Thyroid gland (tissue), 4 donors: ENCODE measurements around the gene LPP. TPM values are rescaled to one million over a fixed set of nuclear protein-coding genes. Genes with fewer than 3 reads are reported as not detected.

ENCODE experiments used
- DNase-seq, 2 donors: peaks; one replicate each; pipeline ENCODE4 v3.0.0-alpha.2; 2019
- H3K27ac ChIP-seq, 3 donors: fragments of 200-600 bp; sonication (generic); 1 replicate in 2 of 3; 2 replicates in 1 of 3; pipeline ENCODE4 v1.5.1; 2016 to 2019; ENCODE audit warnings: mild to moderate bottlenecking in 1 of 3, moderate library complexity in 1 of 3
- H3K27me3 ChIP-seq: fragments of 200-600 bp; sonication (generic); one replicate; pipeline ENCODE4 v1.5.1; 2019
- H3K36me3 ChIP-seq, 2 donors: fragments of 200-600 bp; sonication (generic); one replicate each; pipeline ENCODE4 v1.5.1; 2016 to 2019
- H3K4me1 ChIP-seq, 2 donors: fragments of 200-600 bp; sonication (generic); one replicate each; pipeline ENCODE4 v1.5.1; 2017 to 2019
- H3K4me3 ChIP-seq, 3 donors: fragments of 200-600 bp; sonication (generic); replicated peaks in 1 of 3; 1 replicate in 2 of 3; 2 replicates in 1 of 3; pipeline ENCODE4 v1.5.1; 2016; ENCODE audit warnings: mild to moderate bottlenecking in 1 of 3
- H3K9me3 ChIP-seq: fragments of 200-600 bp; sonication (generic); one replicate; pipeline ENCODE4 v1.5.1; 2017
- POLR2A ChIP-seq, 2 donors: fragments of 450-650 bp; IDR thresholded peaks; one replicate each; pipeline ENCODE4 v1.6.1; 2017; ENCODE audit warnings: antibody characterized with exemption in 2 of 2, mild to moderate bottlenecking in 2 of 2, moderate library complexity in 1 of 2
- WGBS, 2 donors: methylation state at CpG; one replicate each; pipeline ENCODE4 v1.1.5; 2017; 5-methylcytosine and 5-hydroxymethylcytosine counted together
- intact Hi-C: fragments of 100-400 bp; cut with DNase I; formaldehyde crosslinking; loops from one replicate; pipeline ENCODE4 v1.15.1; 2023
- total RNA-seq, 4 donors: library from RNA; depleted of rRNA; stranded (reverse); fragments of >200 nt; gene quantifications; one replicate each; pipeline ENCODE4 v1.2.3, GENCODE V29; 2016
- TF ChIP-seq, protein P1 (sequence below), 6 experiments: fragments of 200-600 bp in 3 of 6; fragments of 450-650 bp in 3 of 6; sonication (generic) in 3 of 6; IDR thresholded peaks; one replicate each; pipeline ENCODE4 v1.5.1; 2016 to 2019; ENCODE audit warnings: antibody characterized with exemption in 6 of 6, mild to moderate bottlenecking in 2 of 6, inconsistent platforms in 1 of 6, moderate library complexity in 1 of 6

The LPP gene
- total RNA-seq, 4 donors from 2014 or later = 79.0 to 141 (median 82.8) TPM

DNA sequence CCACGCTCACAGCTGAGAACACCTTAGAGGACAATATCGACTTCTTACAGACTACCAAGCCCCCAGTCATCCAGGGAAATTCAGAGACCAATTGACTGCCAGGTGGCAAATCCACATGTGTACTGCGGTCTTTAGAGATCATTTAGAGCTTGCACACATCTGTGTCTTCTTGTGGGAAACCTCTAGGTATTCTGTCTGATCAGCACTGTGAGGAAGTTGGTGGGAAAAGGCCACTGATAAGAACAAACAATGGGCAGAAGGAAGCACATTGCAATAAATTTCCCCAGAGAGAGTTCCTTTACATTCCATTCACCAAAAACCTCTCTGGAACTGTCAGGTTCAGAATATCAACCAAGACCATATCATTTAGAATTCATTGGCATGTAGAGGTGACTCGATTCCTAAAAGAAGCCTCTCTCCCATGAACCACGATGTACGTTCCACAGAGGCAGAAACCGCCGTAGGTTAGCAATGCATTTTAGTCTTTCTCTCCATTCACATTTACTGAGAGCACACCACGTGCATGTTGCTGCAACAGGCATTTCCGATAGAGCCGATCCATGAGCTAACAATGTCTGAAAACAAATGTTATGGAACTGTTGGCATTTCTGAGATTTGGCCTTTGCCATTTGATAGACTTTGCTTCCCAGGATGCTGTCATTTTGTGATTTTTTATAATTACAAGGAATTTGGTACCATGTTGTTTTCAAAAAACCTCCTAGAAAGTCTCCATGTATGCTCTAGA is 730.5 kb downstream of the LPP start:
- H3K9me3 ChIP-seq = no peaks in the 10 kb centered on the region
- no peak for DNase-seq
- H3K36me3 ChIP-seq = no peaks in the 10 kb centered on the region
- H3K27ac ChIP-seq = no peak overlapping the region
- H3K27me3 ChIP-seq = no peaks in the 10 kb centered on the region
- H3K4me3 ChIP-seq = no peak overlapping the region
- intact Hi-C loops = no loop called here
- WGBS, 2 donors = 93 to 94% methylated on average over 11 of the region's 11 CpGs
- H3K4me1 ChIP-seq = peaks cover 0 to 5% of the 10 kb centered on the region in 2 donors
- no peak for TF ChIP-seq POLR2A (IDR thresholded peaks at IDR 0.05)
- TF ChIP-seq, protein P1, sequence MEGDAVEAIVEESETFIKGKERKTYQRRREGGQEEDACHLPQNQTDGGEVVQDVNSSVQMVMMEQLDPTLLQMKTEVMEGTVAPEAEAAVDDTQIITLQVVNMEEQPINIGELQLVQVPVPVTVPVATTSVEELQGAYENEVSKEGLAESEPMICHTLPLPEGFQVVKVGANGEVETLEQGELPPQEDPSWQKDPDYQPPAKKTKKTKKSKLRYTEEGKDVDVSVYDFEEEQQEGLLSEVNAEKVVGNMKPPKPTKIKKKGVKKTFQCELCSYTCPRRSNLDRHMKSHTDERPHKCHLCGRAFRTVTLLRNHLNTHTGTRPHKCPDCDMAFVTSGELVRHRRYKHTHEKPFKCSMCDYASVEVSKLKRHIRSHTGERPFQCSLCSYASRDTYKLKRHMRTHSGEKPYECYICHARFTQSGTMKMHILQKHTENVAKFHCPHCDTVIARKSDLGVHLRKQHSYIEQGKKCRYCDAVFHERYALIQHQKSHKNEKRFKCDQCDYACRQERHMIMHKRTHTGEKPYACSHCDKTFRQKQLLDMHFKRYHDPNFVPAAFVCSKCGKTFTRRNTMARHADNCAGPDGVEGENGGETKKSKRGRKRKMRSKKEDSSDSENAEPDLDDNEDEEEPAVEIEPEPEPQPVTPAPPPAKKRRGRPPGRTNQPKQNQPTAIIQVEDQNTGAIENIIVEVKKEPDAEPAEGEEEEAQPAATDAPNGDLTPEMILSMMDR (IDR thresholded peaks at IDR 0.05) = no peak

DNA sequence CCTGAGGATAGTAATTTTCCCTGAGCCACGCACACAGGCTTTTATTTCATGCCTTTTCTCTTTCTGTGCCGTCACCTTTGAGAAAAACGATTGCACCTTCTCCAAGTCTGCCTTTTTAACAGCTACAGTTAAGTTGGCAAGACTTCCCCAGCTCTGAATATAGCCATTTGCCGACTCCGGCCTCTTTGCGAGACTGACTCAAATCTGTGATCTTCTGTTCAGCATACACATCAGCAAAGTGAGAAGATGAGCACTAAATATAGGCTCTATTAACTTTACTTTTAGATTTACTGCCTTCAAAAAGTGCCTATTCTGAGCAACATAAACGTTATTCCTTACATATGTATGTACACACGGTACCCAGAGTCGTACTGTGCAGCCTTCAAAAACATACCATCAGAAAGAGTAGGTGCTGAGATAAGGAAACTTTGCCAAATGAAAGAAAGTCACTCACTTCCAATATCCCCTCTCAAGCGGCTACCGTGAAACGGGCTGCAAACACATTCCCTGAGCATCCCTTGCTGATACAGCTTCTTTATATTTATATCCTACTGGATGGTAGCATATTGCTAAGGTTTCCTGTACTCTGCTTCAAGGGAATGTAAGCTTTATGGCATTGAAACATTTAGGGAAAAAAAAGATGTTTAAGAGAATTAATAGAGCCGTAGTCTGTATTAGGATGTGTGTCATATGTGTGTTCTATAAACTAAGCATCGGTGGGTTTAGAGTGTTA is 734.5 kb downstream of the LPP start:
- TF ChIP-seq POLR2A (IDR thresholded peaks at IDR 0.05) = no peak
- TF ChIP-seq, protein P1 (IDR thresholded peaks at IDR 0.05) = no peak
- Histone ChIP-seq H3K36me3 (no peaks in the 10 kb centered on the region), H3K4me1 (no peaks in the 10 kb centered on the region), H3K27ac (no peak overlapping the region), H3K4me3 (no peak overlapping the region), H3K27me3 (no peaks in the 10 kb centered on the region), H3K9me3 (no peaks in the 10 kb centered on the region)
- 90 to 91% methylated on average over 14 of the region's 14 CpGs for WGBS, 2 donors
- intact Hi-C loops = no loop called here
- no peak for DNase-seq

DNA sequence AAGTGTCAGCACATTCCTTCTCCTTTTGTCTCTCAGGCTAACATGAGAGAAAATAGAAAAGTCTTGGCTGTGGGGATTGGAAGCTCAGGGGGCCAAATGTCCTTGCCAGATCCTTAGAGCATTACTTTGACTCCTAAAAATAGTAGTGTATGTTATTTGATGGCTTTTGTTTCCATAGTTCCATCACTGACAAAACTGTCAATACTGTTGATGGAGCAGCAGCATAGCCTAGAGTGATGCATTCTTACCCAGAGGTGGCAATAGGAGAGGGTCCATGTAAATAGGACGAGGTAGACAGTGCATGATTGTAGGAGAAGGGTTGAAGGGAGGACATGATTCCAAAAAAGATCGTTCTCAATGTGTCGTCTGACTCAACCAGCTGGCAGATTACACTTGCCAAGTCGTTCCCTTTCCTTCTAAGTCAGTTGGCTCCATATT is 735.1 kb downstream of the LPP start:
- no peaks in the 10 kb centered on the region for H3K4me1 ChIP-seq
- 69 to 89% methylated on average over 4 of the region's 4 CpGs for WGBS, 2 donors

DNA sequence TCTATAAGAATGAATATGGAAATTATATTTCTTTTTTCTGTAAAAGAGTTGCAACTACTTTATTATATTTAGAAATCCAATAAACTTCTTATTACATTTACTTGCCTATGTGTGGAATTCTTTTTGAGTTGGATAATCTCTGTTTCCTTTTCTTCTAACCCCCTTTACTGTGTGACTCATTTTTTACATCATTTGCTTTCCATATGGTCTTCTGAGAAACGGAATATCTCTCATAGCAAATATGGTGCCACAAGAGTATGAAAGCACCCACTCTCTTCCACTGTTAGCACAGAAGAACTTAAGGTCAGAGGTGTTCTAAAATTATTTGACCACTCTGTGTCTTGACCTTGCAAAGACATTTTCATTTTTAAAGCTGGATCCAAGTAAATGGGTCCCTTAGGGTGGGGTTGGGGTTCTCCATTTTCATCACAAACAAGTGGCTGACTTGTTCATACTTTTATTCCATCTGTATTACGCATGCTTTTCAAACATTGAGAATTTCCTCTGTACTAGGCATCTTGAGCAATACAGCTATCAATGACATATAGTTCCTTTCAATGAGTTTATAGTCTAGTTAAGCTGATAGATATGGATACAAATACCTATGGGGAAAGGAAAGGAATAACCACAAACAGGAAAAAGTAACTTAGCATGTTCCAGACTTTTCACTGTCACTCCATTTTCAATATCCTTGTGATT is 736.8 kb downstream of the LPP start:
- no peak for TF ChIP-seq POLR2A (IDR thresholded peaks at IDR 0.05)
- TF ChIP-seq, protein P1 (IDR thresholded peaks at IDR 0.05) = no peak
- H3K36me3 ChIP-seq = no peaks in the 10 kb centered on the region

More for the DNA sequence above, 735.1 kb downstream of the LPP start:
- Histone ChIP-seq H3K27me3 (no peaks in the 10 kb centered on the region), H3K36me3 (no peaks in the 10 kb centered on the region), H3K4me3 (no peak overlapping the region), H3K9me3 (no peaks in the 10 kb centered on the region), H3K27ac (no peak overlapping the region)
- intact Hi-C loops = no loop called here
- no peak for DNase-seq
- TF ChIP-seq, protein P1 (IDR thresholded peaks at IDR 0.05) = no peak
- TF ChIP-seq POLR2A (IDR thresholded peaks at IDR 0.05) = no peak

More for the DNA sequence above, 736.8 kb downstream of the LPP start:
- H3K4me3 ChIP-seq = no peak overlapping the region
- intact Hi-C loops = no loop called here
- no peak for DNase-seq
- no peaks in the 10 kb centered on the region for H3K9me3 ChIP-seq
- WGBS, 2 donors = 92 to 94% methylated on average over 2 of the region's 2 CpGs
- H3K27me3 ChIP-seq = no peaks in the 10 kb centered on the region
- no peaks in the 10 kb centered on the region for H3K4me1 ChIP-seq
- H3K27ac ChIP-seq = no peak overlapping the region
